ENCODE results near the gene KRTAP10-11.
"Not testable (repeated sequence)": the region's sequence is repeated elsewhere in the genome, so short reads cannot be mapped to it uniquely, and the experiment has no call there.

The KRTAP10-11 gene

DNA sequence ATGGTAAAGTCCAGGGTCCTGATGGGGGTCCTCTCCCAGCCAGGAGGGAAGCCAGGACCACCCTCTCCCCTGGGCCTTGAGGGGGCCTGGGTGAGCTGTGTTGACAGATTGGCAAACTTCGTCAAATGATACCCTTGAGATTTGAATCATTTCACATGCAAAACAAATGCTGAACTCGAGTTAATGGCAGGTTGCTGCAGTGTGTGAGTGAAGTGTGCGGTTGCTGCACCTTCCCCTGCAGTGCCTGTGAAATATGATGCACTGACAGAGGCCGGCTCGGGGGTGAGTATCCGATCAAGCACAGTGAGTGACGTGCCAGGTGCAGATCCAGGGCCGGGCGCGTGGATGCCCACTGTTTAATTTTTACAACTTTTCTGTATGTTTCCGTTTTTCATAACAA, 41.5 kb downstream of the KRTAP10-11 start:
- TF ChIP-seq, protein P1, sequence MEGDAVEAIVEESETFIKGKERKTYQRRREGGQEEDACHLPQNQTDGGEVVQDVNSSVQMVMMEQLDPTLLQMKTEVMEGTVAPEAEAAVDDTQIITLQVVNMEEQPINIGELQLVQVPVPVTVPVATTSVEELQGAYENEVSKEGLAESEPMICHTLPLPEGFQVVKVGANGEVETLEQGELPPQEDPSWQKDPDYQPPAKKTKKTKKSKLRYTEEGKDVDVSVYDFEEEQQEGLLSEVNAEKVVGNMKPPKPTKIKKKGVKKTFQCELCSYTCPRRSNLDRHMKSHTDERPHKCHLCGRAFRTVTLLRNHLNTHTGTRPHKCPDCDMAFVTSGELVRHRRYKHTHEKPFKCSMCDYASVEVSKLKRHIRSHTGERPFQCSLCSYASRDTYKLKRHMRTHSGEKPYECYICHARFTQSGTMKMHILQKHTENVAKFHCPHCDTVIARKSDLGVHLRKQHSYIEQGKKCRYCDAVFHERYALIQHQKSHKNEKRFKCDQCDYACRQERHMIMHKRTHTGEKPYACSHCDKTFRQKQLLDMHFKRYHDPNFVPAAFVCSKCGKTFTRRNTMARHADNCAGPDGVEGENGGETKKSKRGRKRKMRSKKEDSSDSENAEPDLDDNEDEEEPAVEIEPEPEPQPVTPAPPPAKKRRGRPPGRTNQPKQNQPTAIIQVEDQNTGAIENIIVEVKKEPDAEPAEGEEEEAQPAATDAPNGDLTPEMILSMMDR (conservative IDR thresholded peaks at IDR 0.05), result no peak
- no peak overlapping the region for H3K27ac ChIP-seq

DNA sequence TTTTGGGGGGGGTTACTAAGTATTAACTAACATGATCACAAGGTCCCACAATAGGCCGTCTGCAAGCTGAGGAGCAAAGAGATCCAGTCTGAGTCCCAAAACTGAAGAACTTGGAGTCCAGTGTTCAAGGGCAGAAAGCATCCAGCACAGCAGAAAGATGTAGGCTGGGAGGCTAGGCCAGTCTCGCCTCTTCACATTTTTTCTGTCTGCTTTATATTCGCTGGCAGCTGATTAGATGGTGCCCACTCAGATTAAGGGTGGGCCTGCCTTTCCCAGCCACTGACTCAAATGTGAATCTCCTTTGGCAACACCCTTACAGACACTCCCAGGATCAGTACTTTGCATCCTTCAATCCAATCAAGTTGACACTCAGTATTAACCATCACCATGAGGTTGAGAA, 43.5 kb downstream of the KRTAP10-11 start:
- not testable (repeated sequence) for H3K27ac ChIP-seq

- TF ChIP-seq, protein P1 (conservative IDR thresholded peaks at IDR 0.05), result no peak
- H3K27ac ChIP-seq, result no peak overlapping the region
Measured at GRCh38 chr21:44691686-44692085, 45.5 kb downstream of the KRTAP10-11 start.

DNA sequence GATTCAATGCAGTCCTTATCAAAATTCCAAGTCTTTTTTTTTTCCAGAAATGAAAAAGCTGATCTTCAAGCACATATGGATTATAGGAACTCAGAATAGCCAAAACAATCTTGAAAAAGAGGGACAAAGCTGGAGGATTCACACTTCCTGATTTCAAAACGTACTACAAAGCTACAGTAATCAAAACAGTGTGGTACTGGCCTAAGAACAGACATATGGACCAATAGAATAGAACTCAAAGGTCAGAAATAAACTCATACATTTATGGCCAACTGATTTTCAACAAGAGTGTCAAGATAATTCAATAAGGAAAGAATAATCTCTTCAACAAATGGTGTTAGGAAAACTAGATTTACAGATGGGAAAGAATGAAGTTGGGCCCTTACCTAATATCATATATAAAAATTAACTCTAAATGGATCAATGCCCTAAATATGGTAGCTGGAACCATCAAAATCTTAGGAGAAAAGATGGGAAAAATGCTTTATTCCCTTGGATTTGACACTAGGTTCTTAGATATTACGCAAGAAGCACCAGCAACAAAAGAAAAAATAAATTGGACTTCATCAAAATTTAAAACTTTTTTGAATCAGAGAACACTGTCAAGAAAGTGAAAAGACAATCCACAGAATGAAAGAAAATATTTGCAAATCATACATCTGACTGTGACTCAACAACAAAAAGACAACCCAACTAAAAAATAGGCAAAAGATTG, 46.7 kb downstream of the KRTAP10-11 start:
- no peak overlapping the region for H3K27ac ChIP-seq
- TF ChIP-seq, protein P1 (conservative IDR thresholded peaks at IDR 0.05), result no peak

DNA sequence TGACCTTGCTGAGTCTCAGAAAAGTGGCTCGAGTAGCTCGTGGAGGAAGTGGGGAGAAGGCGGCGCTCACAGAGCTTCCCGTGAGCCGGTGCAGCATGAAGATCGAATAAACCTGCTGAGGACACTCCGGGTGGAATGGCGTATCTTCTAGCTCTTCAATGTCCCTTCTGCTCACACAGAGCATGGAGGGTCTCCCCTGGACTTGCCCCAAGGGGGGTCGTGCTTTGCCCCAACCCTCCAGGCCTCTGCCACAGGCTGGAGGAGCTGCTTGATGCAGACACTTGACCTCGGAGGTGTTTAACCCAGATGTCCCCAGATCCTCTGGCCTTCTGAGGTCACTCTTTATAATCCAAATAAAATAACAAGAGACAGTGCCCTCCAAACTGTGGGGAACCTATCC, 48.6 kb downstream of the KRTAP10-11 start:
- TF ChIP-seq, protein P1 (conservative IDR thresholded peaks at IDR 0.05), result no peak
- H3K27ac ChIP-seq, result no peak overlapping the region

DNA sequence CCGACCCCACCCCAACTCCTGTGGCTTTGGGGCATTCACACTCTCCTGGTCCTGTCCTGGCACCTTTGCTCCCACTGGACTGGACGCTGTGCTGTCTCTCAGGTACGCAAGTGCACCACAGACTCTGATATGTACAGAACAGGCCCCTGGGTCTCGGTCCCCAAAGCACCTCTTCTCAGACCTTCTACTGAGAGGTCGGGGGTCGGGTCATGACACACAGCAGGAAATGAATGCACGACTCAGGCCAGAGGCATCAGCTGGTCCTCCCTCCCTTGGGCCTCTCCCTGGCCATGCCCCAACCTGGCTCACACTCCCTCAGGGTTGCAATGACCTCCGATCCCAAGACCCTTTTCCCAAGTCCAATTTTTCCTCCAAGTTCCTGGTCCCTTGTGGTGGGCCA, 49.0 kb downstream of the KRTAP10-11 start:
- TF ChIP-seq, protein P1 (conservative IDR thresholded peaks at IDR 0.05), result no peak
- no peak overlapping the region for H3K27ac ChIP-seq

GRCh38 chr21:44695641-44696040, 49.4 kb downstream of the KRTAP10-11 start:
- no peak overlapping the region for H3K27ac ChIP-seq
- TF ChIP-seq, protein P1 (conservative IDR thresholded peaks at IDR 0.05), result no peak

- H3K27ac ChIP-seq, result no peak overlapping the region
- TF ChIP-seq, protein P1 (conservative IDR thresholded peaks at IDR 0.05), result no peak
Measured at GRCh38 chr21:44696572-44696971, 50.4 kb downstream of the KRTAP10-11 start.

Data from VCaP (cell line).